Liver (tissue), 9 donors: ENCODE measurements around the gene DAGLB. TPM values are rescaled to one million over a fixed set of nuclear protein-coding genes. Genes with fewer than 3 reads are reported as not detected.

Experiments
- DNase-seq: peaks from one replicate; pipeline ENCODE4 v3.0.0-alpha.2; 2017; ENCODE audit warnings: low spot score
- H3K27ac ChIP-seq, 2 donors: one replicate each; pipeline ENCODE4 v1.7.0; 2013; ENCODE audit warnings: inconsistent platforms in 2 of 2, low read length in 2 of 2, control low read depth in 1 of 2, low read depth in 1 of 2, mild to moderate bottlenecking in 1 of 2
- H3K27me3 ChIP-seq, 4 donors: one replicate each; pipeline versions ENCODE4 v1.6.1 to v1.7.0; 2013; ENCODE audit warnings: low read length in 3 of 4, inconsistent platforms in 1 of 4, mild to moderate bottlenecking in 1 of 4, moderate library complexity in 1 of 4; ENCODE audit not compliant: control insufficient read depth in 4 of 4, insufficient read depth in 4 of 4
- H3K36me3 ChIP-seq, 4 donors: one replicate each; pipeline versions ENCODE4 v1.6.1 to v1.7.0; 2013; ENCODE audit warnings: low read length in 3 of 4, mild to moderate bottlenecking in 3 of 4, low read depth in 1 of 4, moderate library complexity in 1 of 4; ENCODE audit not compliant: control insufficient read depth in 4 of 4, insufficient read depth in 3 of 4
- H3K4me1 ChIP-seq, 4 donors: one replicate each; pipeline versions ENCODE4 v1.6.1 to v1.7.0; 2013; ENCODE audit warnings: low read length in 3 of 4, mild to moderate bottlenecking in 3 of 4, moderate library complexity in 1 of 4; ENCODE audit not compliant: control insufficient read depth in 4 of 4, insufficient read depth in 4 of 4
- H3K4me3 ChIP-seq, 3 donors: one replicate each; pipeline versions ENCODE4 v1.6.1 to v1.7.0; 2013; ENCODE audit warnings: low read length in 3 of 3, control low read depth in 1 of 3, low read depth in 1 of 3, mild to moderate bottlenecking in 1 of 3
- H3K9ac ChIP-seq, 2 donors: one replicate each; pipeline ENCODE4 v1.7.0; 2013; ENCODE audit warnings: low read length in 2 of 2, mild to moderate bottlenecking in 2 of 2, moderate library complexity in 2 of 2, control low read depth in 1 of 2, low read depth in 1 of 2
- H3K9me3 ChIP-seq, 4 donors: one replicate each; pipeline versions ENCODE4 v1.6.1 to v1.7.0; 2013; ENCODE audit warnings: low read length in 3 of 4; ENCODE audit not compliant: control insufficient read depth in 4 of 4
- EGR1 ChIP-seq, 2 donors: IDR thresholded peaks; 2 replicates each; pipeline ENCODE4 v1.6.1; 2016 to 2018; ENCODE audit warnings: antibody characterized with exemption in 2 of 2, low read depth in 2 of 2
- FOXA2 ChIP-seq: IDR thresholded peaks from 2 replicates; pipeline ENCODE4 v1.6.1; 2016; ENCODE audit warnings: antibody characterized with exemption
- GABPA ChIP-seq, 2 donors: IDR thresholded peaks in 1 of 2; conservative IDR thresholded peaks in 1 of 2; 2 replicates each; pipeline ENCODE4 v1.6.1; 2016; ENCODE audit warnings: antibody characterized with exemption in 2 of 2, mild to moderate bottlenecking in 1 of 2, moderate library complexity in 1 of 2
- HNF4A ChIP-seq, 2 donors: conservative IDR thresholded peaks; 2 replicates each; pipeline ENCODE4 v1.6.1; 2016; ENCODE audit warnings: antibody characterized with exemption in 2 of 2, mild to moderate bottlenecking in 2 of 2
- JUND ChIP-seq, 2 donors: IDR thresholded peaks; 2 replicates each; pipeline ENCODE4 v1.6.1; 2016; ENCODE audit warnings: antibody characterized with exemption in 2 of 2
- MAX ChIP-seq: IDR thresholded peaks from 2 replicates; pipeline ENCODE4 v1.6.1; 2016; ENCODE audit warnings: antibody characterized with exemption
- NR2F2 ChIP-seq: IDR thresholded peaks from 2 replicates; pipeline ENCODE4 v1.6.1; 2016; ENCODE audit warnings: antibody characterized with exemption
- REST ChIP-seq: IDR thresholded peaks from 2 replicates; pipeline ENCODE4 v1.6.1; 2016; ENCODE audit warnings: antibody characterized with exemption, mild to moderate bottlenecking
- RXRA ChIP-seq, 2 donors: IDR thresholded peaks; 2 replicates each; pipeline ENCODE4 v1.6.1; 2017 to 2018; ENCODE audit warnings: antibody characterized with exemption in 2 of 2, mild to moderate bottlenecking in 1 of 2
- SP1 ChIP-seq: IDR thresholded peaks from 2 replicates; pipeline ENCODE4 v1.6.1; 2018; ENCODE audit warnings: antibody characterized with exemption, mild to moderate bottlenecking
- TAF1 ChIP-seq: conservative IDR thresholded peaks from 2 replicates; pipeline ENCODE4 v1.6.1; 2016; ENCODE audit warnings: antibody characterized with exemption, mild to moderate bottlenecking
- YY1 ChIP-seq: IDR thresholded peaks from 2 replicates; pipeline ENCODE4 v1.6.1; 2016; ENCODE audit warnings: antibody characterized with exemption, mild to moderate bottlenecking
- ZBTB33 ChIP-seq: IDR thresholded peaks from 2 replicates; pipeline ENCODE4 v1.6.1; 2016; ENCODE audit warnings: antibody characterized with exemption
- whole genome bisulfite sequencing: extraction: QIAGEN DNeasy Blood & Tissue Kit; methylation state at CpG from one replicate; pipeline ENCODE4 v1.1.7; 2013; 5-methylcytosine and 5-hydroxymethylcytosine counted together
- polyA plus RNA-seq, 2 donors: library from polyadenylated mRNA; stranded (reverse) in 1 of 2; unstranded in 1 of 2; fragments of 200-250 nt in 1 of 2; fragments of >200 nt in 1 of 2; fragmentation: Nextera tagmentation in 1 of 2; extraction: Ambion mirVana in 1 of 2; gene quantifications; one replicate each; pipeline versions ENCODE4 v1.2.1 to v1.2.3, GENCODE V29; 2013 to 2015
- total RNA-seq, 2 donors: library from RNA; depleted of rRNA; stranded (reverse); fragments of >200 nt; gene quantifications; one replicate each; pipeline ENCODE4 v1.2.3, GENCODE V29; 2014
- TF ChIP-seq, protein P1 (sequence below): IDR thresholded peaks from 2 replicates; pipeline ENCODE4 v1.6.1; 2016; ENCODE audit warnings: antibody characterized with exemption
- TF ChIP-seq, protein P2 (sequence below): fragments of 150-350 bp; IDR thresholded peaks from 2 replicates; pipeline ENCODE4 v1.5.1; 2017; ENCODE audit warnings: improper control_type of control experiment, low read depth, low read length; ENCODE audit not compliant: missing input control
- donor health status: healthy.
- donor health status: healthy.
- donor health status: healthy.
- donor health status: healthy.
- donor health status: healthy.

DAGLB gene
- total and polyA plus RNA-seq, 4 donors = 4.9 to 10.7 (median 8.4) TPM

DNA sequence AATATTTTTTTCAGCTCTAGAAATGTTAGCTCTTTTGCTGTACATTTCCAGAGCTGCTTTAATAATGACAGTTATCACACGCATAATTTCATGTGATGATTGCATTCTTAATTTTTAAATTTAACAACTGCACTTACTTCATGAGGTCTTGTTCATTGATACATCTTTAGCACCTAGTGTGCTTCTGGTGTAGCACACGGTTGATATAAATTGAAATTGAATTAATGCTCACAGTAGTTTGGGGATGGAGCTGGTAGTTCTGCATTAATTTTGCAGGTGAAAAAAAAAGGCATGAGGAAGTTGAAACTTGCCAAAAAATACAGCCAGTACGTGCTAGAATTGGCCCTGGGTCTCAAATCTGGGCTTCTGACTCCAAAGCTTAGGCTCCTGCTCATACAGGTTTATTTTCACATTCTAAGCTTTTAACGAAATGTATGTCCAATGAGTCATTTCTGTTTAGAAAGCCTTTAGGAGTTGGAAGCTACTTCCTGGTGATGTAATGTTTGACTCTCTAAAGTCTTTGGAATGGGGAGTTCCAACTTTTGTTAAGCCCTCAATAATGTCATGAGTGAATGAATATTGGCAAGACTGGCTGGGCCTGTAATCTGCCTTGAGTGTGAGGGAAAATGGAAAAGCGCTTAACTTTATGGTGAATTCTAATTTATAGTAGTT, 62.5 kb downstream of the DAGLB start:
- peaks cover 20 to 44% (median 33%) of the 10 kb centered on the region in 4 donors for H3K4me1 ChIP-seq
- no peaks in the 10 kb centered on the region for H3K27me3 ChIP-seq
- H3K27ac ChIP-seq = peak overlapping the region; percentile 51 to 78
- H3K4me3 ChIP-seq = no peak overlapping the region
- 45% methylated on average over 5 of the region's 5 CpGs for WGBS
- TF ChIP-seq YY1 (peak; percentile 38), TAF1 (no peak), NR2F2 (peak; percentile 8), JUND (IDR thresholded peaks at IDR 0.05) (peak; percentile 92 to 98), REST (no peak), HNF4A (conservative IDR thresholded peaks at IDR 0.05) (peak; percentile 20 to 59), RXRA (IDR thresholded peaks at IDR 0.05) (peak in 1 of 2 donors; percentile 55), EGR1 (IDR thresholded peaks at IDR 0.05; ENCODE audit: low read depth in 2 of 2) (no peak), ZBTB33 (peak; percentile 49), MAX (peak; percentile 50), GABPA (IDR thresholded peaks at IDR 0.05 in 1 of 2, conservative IDR thresholded peaks at IDR 0.05 in 1 of 2) (peak in 1 of 2 donors; percentile 41), FOXA2 (peak; percentile 11)
- TF ChIP-seq, protein P1, sequence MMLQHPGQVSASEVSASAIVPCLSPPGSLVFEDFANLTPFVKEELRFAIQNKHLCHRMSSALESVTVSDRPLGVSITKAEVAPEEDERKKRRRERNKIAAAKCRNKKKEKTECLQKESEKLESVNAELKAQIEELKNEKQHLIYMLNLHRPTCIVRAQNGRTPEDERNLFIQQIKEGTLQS = peak; percentile 76
- H3K9ac ChIP-seq = no peak overlapping the region
- no peaks in the 10 kb centered on the region for H3K9me3 ChIP-seq
- H3K36me3 ChIP-seq = peaks cover 0 to 6% (median under 1%) of the 10 kb centered on the region in 4 donors
- DNase-seq = no peak

DNA sequence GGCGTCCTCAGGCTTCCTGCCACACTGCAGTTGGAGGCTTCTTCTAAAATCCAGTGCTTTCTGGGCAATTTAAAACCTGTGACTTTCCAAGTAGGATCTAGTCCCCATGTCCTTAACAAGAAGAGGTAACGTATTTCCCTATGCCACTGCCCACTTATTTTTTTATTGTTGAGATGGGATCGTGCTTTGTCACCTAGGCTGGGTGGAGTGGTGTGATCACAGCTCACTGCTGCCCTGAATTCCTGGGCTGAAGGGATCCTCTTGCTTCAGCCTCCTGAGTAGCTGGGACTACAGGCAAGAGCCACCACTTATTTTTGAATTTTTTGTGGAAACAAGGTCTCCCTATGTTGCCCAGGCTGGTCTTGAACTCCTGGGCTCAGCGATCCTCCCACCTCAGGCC, 63.4 kb downstream of the DAGLB start:
- Histone ChIP-seq H3K9me3 (no peaks in the 10 kb centered on the region), H3K4me3 (no peak overlapping the region), H3K9ac (no peak overlapping the region), H3K27ac (peak overlapping the region; percentile 21 to 65), H3K4me1 (peaks cover 20 to 46% (median 35%) of the 10 kb centered on the region in 4 donors), H3K36me3 (peaks cover 0 to 8% (median under 1%) of the 10 kb centered on the region in 4 donors), H3K27me3 (no peaks in the 10 kb centered on the region)
- no peak for DNase-seq
- 85% methylated on average over 4 of the region's 4 CpGs for WGBS
- TF ChIP-seq REST (no peak), JUND (IDR thresholded peaks at IDR 0.05) (no peak), FOXA2 (no peak), HNF4A (conservative IDR thresholded peaks at IDR 0.05) (no peak), MAX (no peak), SP1 (no peak), YY1 (no peak), ZBTB33 (no peak), NR2F2 (no peak), EGR1 (IDR thresholded peaks at IDR 0.05; ENCODE audit: low read depth in 2 of 2) (no peak), RXRA (IDR thresholded peaks at IDR 0.05) (no peak)
- TF ChIP-seq, protein P2, sequence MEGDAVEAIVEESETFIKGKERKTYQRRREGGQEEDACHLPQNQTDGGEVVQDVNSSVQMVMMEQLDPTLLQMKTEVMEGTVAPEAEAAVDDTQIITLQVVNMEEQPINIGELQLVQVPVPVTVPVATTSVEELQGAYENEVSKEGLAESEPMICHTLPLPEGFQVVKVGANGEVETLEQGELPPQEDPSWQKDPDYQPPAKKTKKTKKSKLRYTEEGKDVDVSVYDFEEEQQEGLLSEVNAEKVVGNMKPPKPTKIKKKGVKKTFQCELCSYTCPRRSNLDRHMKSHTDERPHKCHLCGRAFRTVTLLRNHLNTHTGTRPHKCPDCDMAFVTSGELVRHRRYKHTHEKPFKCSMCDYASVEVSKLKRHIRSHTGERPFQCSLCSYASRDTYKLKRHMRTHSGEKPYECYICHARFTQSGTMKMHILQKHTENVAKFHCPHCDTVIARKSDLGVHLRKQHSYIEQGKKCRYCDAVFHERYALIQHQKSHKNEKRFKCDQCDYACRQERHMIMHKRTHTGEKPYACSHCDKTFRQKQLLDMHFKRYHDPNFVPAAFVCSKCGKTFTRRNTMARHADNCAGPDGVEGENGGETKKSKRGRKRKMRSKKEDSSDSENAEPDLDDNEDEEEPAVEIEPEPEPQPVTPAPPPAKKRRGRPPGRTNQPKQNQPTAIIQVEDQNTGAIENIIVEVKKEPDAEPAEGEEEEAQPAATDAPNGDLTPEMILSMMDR = no peak
